Lower lobe of right lung (tissue), 2 donors: ENCODE measurements around the gene TMPRSS5. TPM values are rescaled to one million over a fixed set of nuclear protein-coding genes. Genes with fewer than 3 reads are reported as not detected.
"Not testable (repeated sequence)": the region's sequence is repeated elsewhere in the genome, so short reads cannot be mapped to it uniquely, and the experiment has no call there.

Experiments
- ATAC-seq, 2 donors: fragments of 200-7000 bp; cut with Tn5 transposase; one replicate each; pipeline ENCODE4 v1.9.1; 2020 to 2022; ENCODE audit warnings: mild to moderate bottlenecking in 2 of 2, moderate library complexity in 2 of 2
- DNase-seq: peaks from one replicate; pipeline ENCODE4 v3.0.0-alpha.2; 2020
- H3K27ac ChIP-seq: fragments of 200-600 bp; one replicate; pipeline ENCODE4 v1.8.0; 2022
- H3K27me3 ChIP-seq: fragments of 200-600 bp; one replicate; pipeline ENCODE4 v1.8.0; 2022; ENCODE audit warnings: low read depth
- H3K36me3 ChIP-seq: fragments of 200-600 bp; one replicate; pipeline ENCODE4 v1.8.0; 2022; ENCODE audit warnings: mild to moderate bottlenecking
- H3K4me1 ChIP-seq: fragments of 200-600 bp; one replicate; pipeline ENCODE4 v1.8.0; 2022
- H3K4me3 ChIP-seq: fragments of 200-600 bp; one replicate; pipeline ENCODE4 v1.8.0; 2022; ENCODE audit warnings: mild to moderate bottlenecking
- H3K9me3 ChIP-seq: fragments of 200-600 bp; one replicate; pipeline ENCODE4 v1.8.0; 2022
- CTCF ChIP-seq: fragments of 200-600 bp; IDR thresholded peaks from one replicate; pipeline ENCODE4 v1.8.0; 2022; ENCODE audit warnings: antibody characterized with exemption, mild to moderate bottlenecking
- intact Hi-C: fragments of 100-400 bp; cut with DNase I; formaldehyde crosslinking; loops from one replicate; pipeline ENCODE4 v1.11.0; 2022
- total RNA-seq: library from RNA; stranded (reverse); fragmentation: NEBNext Ultra II Directional; extraction: Animal tissue kit (Norgen Biotek cat#: 25700); gene quantifications from one replicate; pipeline ENCODE4 v1.2.1, GENCODE V29; 2021
- donor health status: DM: no; HTN: yes; CAD: no; lungs with severe emphysema.

Gene TMPRSS5
- total RNA-seq, 1 donor from 2014 or later: 1.1 TPM

- intact Hi-C loops: no loop called here
- H3K27ac ChIP-seq: no peak overlapping the region
- no peaks in the 10 kb centered on the region for H3K4me1 ChIP-seq
- DNase-seq (no peak), ATAC-seq (no peak)
- no peaks in the 10 kb centered on the region for H3K27me3 ChIP-seq
- no peak overlapping the region for H3K4me3 ChIP-seq
- H3K9me3 ChIP-seq: no peaks in the 10 kb centered on the region
- no peak for TF ChIP-seq CTCF
- H3K36me3 ChIP-seq: no peaks in the 10 kb centered on the region
These were observed 28.4 kb downstream of the TMPRSS5 start for GRCh38 chr11:113677685-113678084.

- ATAC-seq: no peak
- TF ChIP-seq CTCF: no peak
- intact Hi-C loops: no loop called here
- no peak overlapping the region for H3K4me3 ChIP-seq
- no peaks in the 10 kb centered on the region for H3K27me3 ChIP-seq
- H3K9me3 ChIP-seq: no peaks in the 10 kb centered on the region
- H3K27ac ChIP-seq: no peak overlapping the region
- no peaks in the 10 kb centered on the region for H3K36me3 ChIP-seq
- no peaks in the 10 kb centered on the region for H3K4me1 ChIP-seq
- no peak for DNase-seq
These were observed 30.5 kb downstream of the TMPRSS5 start for GRCh38 chr11:113675565-113675964.

GRCh38 chr11:113675003-113675561 lies 31.0 kb downstream of the TMPRSS5 start:
- TF ChIP-seq CTCF: no peak
- no peaks in the 10 kb centered on the region for H3K36me3 ChIP-seq
- DNase-seq (no peak), ATAC-seq (no peak)
- no peaks in the 10 kb centered on the region for H3K4me1 ChIP-seq
- H3K9me3 ChIP-seq: no peaks in the 10 kb centered on the region
- H3K27me3 ChIP-seq: no peaks in the 10 kb centered on the region
- H3K27ac ChIP-seq: no peak overlapping the region
- intact Hi-C loops: no loop called here
- no peak overlapping the region for H3K4me3 ChIP-seq

- Histone ChIP-seq H3K9me3 (no peaks in the 10 kb centered on the region), H3K27ac (no peak overlapping the region), H3K27me3 (no peaks in the 10 kb centered on the region), H3K36me3 (no peaks in the 10 kb centered on the region), H3K4me1 (no peaks in the 10 kb centered on the region), H3K4me3 (no peak overlapping the region)
- no peak for TF ChIP-seq CTCF
- DNase-seq: no peak
- intact Hi-C loops: no loop called here
- ATAC-seq: no peak
These were observed 31.8 kb downstream of the TMPRSS5 start for GRCh38 chr11:113674397-113674685.

GRCh38 chr11:113673550-113674396 lies 32.3 kb downstream of the TMPRSS5 start:
- Histone ChIP-seq H3K4me1 (no peaks in the 10 kb centered on the region), H3K36me3 (no peaks in the 10 kb centered on the region), H3K27me3 (no peaks in the 10 kb centered on the region), H3K4me3 (no peak overlapping the region), H3K27ac (no peak overlapping the region), H3K9me3 (no peaks in the 10 kb centered on the region)
- intact Hi-C loops: no loop called here
- DNase-seq: no peak
- ATAC-seq: no peak
- TF ChIP-seq CTCF: no peak

- ATAC-seq, H3K9me3 ChIP-seq, intact Hi-C loops, H3K27ac ChIP-seq, H3K4me3 ChIP-seq, H3K27me3 ChIP-seq, H3K4me1 ChIP-seq, H3K36me3 ChIP-seq, DNase-seq: not testable (repeated sequence)
These were observed 34.2 kb downstream of the TMPRSS5 start for GRCh38 chr11:113671914-113672313.
